HG02870 (cell line): ENCODE measurements around the gene TPD52L1.

Experiments used
- ATAC-seq: cut with Tn5 transposase; IDR thresholded peaks from one replicate; pipeline ENCODE4 v1.9.1; 2021; ENCODE audit warnings: mild to moderate bottlenecking, moderate library complexity; ENCODE audit not compliant: unreplicated experiment

Gene TPD52L1

DNA sequence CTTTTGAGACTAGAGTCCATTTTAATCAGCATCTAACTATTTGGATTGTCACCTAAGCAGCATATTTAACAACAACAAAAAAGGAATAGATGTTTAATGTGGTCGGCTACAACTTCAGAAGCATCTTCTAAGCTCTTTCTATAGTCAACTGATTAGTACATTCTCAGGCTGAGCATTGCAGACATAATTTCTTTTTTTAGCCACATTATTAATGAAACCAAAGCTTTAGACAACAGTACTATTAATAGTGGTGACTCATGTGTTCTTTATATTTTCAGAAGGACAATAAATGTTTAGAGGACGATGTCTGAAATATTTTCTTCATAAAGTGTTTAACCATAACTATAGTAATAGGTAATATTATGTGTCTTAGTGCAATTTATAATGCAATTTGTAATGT is 52.4 kb downstream of the TPD52L1 start:
- ATAC-seq: no peak

DNA sequence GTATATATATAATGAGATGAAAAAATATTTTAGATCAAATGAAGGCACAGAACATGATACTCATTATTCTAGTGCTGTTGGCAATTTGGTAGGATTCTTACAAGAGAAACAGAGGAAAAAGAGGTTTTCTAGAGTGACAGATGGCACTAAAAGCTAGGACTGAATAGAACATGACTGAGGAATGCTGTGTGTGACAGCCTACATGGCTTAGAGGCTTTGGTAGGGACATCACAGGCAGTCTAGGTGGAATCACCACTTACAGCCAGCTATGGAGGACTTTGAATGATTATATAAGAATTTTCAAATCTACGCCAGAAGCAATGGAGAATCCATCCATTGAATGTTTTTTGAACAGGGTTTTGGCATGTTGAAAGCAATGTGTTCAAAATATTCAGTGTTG is 52.8 kb downstream of the TPD52L1 start:
- ATAC-seq: no peak

DNA sequence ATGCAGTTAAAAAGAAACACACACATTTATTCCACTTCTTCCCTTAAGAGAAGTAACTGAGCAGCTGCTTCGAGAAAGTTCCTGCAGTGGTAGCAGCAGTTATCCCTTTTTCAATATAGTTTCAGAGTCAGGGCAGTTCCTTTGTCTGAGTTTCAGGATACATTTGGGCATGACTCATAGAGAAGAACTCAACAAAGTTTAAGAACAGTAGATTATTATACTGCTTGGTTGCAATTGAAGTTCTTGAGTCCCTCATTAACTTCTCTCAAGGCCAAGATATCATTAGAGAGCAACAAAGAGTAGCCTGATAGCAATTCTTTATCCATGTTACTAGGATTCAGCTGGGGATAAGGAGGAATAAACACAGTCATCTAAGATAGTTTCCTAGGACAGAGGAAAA is 54.4 kb downstream of the TPD52L1 start:
- ATAC-seq: no peak

GRCh38 chr6:125208625-125209249 is 55.2 kb downstream of the TPD52L1 start:
- ATAC-seq: no peak

- ATAC-seq: no peak
Measured at GRCh38 chr6:125210667-125211066, 57.1 kb downstream of the TPD52L1 start.

GRCh38 chr6:125211352-125211751 is 57.8 kb downstream of the TPD52L1 start:
- ATAC-seq: no peak

GRCh38 chr6:125212377-125212776 is 58.8 kb downstream of the TPD52L1 start:
- no peak for ATAC-seq

DNA sequence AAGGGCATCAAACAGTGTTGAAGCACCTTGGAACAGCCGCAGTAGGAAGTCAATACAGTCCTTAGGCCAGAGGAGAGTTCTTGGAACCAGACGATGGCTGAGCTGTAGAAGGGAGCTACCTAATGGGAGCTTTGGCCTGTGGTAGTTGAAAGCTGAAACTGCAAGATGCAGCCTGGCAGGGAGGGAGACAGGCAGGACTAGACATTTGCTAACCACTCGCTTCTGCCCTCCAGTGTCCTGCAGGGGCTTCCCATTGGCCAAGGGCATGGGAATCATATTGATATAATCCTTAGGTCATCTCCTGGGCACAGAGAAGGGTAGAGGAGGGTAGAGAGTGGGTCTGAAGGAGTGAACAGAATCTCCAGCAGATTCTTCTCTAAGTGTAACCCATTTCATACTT is 60.4 kb downstream of the TPD52L1 start:
- ATAC-seq: no peak

- no peak for ATAC-seq
Measured at GRCh38 chr6:125215252-125215819, 61.8 kb downstream of the TPD52L1 start.

GRCh38 chr6:125216015-125216414 is 62.4 kb downstream of the TPD52L1 start:
- no peak for ATAC-seq

DNA sequence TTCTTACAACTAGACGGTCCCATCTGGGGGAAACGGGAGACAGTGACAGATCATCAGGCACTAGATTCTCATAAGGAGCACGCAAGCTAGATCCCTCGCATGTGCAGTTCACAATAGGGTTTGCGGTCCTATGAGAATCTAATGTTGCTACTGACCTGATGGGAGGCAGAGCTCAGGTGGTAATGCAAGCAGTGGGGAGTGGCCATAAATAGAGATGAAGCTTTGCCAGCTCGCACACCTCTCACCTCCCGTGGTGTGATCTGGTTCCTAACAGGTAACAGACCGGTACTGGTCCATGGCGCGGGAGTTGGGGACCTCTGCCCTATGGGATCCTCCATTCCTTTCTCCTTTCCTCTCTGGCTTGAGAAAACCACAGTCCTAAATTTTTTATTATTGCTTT is 63.8 kb downstream of the TPD52L1 start:
- ATAC-seq: no peak

DNA sequence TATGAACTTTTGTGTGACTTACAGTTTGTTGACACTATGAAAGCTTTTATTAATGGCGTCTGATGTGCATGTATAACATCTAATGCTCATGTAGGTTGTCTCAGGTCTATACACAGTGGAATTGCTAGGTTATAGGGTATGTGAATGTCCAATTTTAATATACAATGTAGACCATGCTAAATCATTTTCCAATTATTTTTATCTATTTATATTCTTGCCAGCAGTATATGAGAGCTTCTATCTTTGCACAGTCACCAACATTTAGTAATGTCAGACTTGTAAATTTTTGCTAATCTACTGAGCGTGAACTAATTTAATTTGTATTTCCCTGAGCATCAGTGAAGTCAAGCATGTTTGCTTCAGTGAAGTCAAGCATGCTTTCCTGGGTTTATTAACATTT is 64.4 kb downstream of the TPD52L1 start:
- no peak for ATAC-seq

GRCh38 chr6:125219361-125219895 is 65.9 kb downstream of the TPD52L1 start:
- no peak for ATAC-seq

- ATAC-seq: no peak
Measured at GRCh38 chr6:125220712-125221111, 67.1 kb downstream of the TPD52L1 start.

DNA sequence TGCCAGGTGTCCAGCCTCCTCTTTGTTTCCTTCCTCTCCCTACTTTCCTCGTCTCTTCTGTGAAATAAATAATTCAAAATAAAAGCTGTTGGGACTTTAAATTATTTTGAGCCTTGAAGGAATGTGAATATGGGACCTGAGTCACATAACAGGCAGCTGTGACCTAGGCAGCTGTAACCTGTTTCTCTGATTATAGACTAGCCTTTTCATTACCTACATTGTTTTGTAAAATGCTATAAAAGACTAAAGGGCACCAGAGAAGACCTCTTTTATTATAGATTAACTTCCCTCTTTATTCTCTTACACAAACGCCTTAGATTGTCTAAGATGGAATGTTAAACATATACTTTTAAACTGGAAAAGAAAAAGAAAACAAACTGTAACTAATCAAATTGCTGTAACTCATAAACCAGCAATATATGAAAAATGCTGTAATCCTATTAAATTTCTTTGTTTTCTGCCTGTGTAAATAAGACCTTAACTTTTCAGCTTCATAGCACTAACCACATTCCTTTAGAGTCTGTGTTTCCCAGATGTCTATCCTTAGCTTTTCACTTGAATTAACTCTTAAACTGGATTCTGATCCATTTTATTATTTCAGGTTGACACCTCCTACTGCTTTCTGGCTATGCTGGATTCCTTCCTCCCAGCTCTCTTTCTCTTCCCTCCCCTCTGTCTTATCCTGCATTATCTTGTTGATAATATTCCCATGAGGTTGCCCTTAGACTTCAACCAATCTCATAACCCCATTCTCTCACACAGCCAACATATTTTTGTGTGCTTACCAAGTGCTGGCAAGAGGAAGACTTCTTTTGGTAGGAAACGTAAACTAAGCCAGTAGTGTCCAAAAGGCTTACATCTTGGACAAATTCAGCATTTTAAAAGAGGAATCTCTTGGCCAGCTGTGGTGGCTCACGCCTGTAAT is 69.2 kb downstream of the TPD52L1 start:
- no peak for ATAC-seq

GRCh38 chr6:125224231-125224861 is 70.8 kb downstream of the TPD52L1 start:
- ATAC-seq: no peak

DNA sequence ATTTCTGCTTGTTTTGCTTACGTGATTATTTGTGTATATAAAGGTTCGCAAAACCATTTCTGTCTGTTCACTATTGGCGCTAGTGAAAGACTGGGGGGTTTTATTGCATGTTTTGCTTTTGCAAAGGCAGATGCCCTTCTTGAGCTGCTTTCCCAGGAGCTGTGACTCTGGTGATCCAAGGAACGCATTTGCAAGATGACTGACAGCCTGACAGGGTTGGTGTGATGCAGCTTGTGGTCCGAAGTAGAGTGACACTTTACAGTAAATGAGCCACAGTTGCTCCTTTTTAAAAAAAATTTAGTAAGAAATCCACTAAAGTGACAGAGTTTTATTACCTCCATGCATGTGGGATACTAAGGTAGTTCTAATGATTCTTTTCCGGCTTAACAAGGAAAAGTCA is 73.7 kb downstream of the TPD52L1 start:
- ATAC-seq: no peak

- no peak for ATAC-seq
Measured at GRCh38 chr6:125228981-125229479, 75.5 kb downstream of the TPD52L1 start.

GRCh38 chr6:125230674-125231073 is 77.1 kb downstream of the TPD52L1 start:
- no peak for ATAC-seq

DNA sequence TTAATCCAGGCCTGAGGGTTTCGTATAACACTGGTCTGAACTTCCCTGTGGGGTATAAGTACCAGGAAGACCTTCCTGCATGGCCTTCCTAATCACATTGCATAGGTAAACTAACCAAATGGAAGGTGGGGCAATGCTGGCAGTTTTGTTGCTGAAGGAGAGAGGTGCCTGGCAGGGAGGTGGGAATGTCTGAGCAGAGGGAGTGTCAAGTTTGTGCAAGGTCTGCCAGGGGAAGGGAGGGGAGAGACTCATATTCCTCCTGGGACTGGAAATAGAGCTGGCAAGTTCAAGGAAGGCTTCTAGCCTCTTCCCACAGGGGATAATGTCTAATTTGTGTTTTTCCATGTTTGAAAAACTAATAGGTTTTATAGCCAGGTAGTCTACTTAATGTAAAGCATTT is 77.6 kb downstream of the TPD52L1 start:
- no peak for ATAC-seq
